ENCODE results near the gene SCN11A. TPM values are rescaled to one million over a fixed set of nuclear protein-coding genes. Genes with fewer than 3 reads are reported as not detected.
A peak's percentile ranks its signal among the peaks of the same experiment; 100 is the strongest.

The SCN11A gene
- total RNA-seq, 1 donor from 2014 or later: 0.04 TPM

DNA sequence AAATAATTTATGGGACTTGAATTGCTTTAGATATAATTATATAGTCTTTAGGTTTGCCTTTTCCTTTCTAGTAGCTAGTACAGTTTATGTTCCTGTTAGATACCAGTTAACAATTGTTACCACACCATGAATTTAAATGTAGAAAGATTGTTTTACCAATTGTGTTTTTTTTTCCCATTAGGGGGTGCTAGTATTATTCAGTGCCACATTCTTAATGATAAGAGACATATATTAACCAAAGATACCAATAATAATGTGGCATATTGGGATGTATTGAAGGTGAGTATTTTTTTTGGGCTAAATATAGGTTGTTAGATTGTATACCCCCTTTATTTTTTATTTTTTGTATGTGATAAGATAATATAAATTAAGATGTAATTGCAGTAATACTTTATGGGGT, 27.8 kb upstream of the SCN11A start:
- no peak for DNase-seq (ENCODE audit: low read depth)
- TF ChIP-seq, protein P1, sequence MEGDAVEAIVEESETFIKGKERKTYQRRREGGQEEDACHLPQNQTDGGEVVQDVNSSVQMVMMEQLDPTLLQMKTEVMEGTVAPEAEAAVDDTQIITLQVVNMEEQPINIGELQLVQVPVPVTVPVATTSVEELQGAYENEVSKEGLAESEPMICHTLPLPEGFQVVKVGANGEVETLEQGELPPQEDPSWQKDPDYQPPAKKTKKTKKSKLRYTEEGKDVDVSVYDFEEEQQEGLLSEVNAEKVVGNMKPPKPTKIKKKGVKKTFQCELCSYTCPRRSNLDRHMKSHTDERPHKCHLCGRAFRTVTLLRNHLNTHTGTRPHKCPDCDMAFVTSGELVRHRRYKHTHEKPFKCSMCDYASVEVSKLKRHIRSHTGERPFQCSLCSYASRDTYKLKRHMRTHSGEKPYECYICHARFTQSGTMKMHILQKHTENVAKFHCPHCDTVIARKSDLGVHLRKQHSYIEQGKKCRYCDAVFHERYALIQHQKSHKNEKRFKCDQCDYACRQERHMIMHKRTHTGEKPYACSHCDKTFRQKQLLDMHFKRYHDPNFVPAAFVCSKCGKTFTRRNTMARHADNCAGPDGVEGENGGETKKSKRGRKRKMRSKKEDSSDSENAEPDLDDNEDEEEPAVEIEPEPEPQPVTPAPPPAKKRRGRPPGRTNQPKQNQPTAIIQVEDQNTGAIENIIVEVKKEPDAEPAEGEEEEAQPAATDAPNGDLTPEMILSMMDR (IDR thresholded peaks at IDR 0.05; ENCODE audit: insufficient read depth, low read length, poor library complexity, severe bottlenecking): no peak
- Histone ChIP-seq H3K4me3 (ENCODE audit: low read depth, low read length) (no peak overlapping the region), H3K36me3 (ENCODE audit: control insufficient read depth, insufficient read depth, low read length) (peaks cover 1% of the 10 kb centered on the region), H3K27me3 (ENCODE audit: control insufficient read depth, insufficient read depth, low read length) (no peaks in the 10 kb centered on the region)

DNA sequence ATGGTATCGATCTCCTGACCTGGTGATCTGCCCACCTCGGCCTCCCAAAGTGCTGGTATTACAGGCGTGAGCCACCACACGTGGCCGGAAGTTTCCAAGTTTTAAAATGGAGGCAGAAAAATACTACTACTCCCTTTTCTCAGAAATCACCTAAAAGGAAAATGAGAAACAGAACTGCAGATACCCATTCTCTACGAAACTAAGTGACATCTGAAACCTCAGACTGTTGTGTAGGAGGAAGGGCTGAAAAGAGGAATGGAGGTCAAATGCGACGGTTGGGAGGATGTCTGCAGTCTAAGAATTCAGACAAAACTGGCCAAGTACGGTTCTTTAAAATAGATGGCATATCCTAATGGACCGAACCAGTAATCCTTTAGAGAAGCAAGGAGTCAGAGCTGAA, 24.2 kb upstream of the SCN11A start:
- TF ChIP-seq, protein P1 (IDR thresholded peaks at IDR 0.05; ENCODE audit: insufficient read depth, low read length, poor library complexity, severe bottlenecking): no peak
- DNase-seq (ENCODE audit: low read depth): no peak
- Histone ChIP-seq H3K27me3 (ENCODE audit: control insufficient read depth, insufficient read depth, low read length) (no peaks in the 10 kb centered on the region), H3K36me3 (ENCODE audit: control insufficient read depth, insufficient read depth, low read length) (peaks cover 1% of the 10 kb centered on the region), H3K4me3 (ENCODE audit: low read depth, low read length) (no peak overlapping the region)

DNA sequence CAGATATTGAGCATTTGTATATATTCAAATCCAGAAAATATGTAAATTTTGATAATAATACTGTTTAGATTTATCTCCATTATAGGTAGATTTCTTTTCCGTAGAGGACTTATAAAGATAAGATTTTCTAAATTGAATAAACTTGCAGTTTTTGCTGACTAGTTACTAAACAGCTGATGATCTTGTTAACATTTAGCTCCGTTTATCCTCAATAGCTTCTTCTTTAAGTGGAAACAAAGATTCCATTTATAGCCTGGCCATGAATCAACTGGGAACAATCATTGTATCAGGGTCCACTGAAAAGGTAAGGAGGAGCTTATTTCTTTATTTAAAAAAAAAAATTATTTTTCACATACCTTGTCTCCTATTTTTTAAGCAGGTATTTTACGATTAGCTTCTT, 16.8 kb upstream of the SCN11A start:
- Histone ChIP-seq H3K27me3 (ENCODE audit: control insufficient read depth, insufficient read depth, low read length) (no peaks in the 10 kb centered on the region), H3K4me3 (ENCODE audit: low read depth, low read length) (no peak overlapping the region), H3K36me3 (ENCODE audit: control insufficient read depth, insufficient read depth, low read length) (no peaks in the 10 kb centered on the region)
- no peak for DNase-seq (ENCODE audit: low read depth)
- TF ChIP-seq, protein P1 (IDR thresholded peaks at IDR 0.05; ENCODE audit: insufficient read depth, low read length, poor library complexity, severe bottlenecking): no peak

DNA sequence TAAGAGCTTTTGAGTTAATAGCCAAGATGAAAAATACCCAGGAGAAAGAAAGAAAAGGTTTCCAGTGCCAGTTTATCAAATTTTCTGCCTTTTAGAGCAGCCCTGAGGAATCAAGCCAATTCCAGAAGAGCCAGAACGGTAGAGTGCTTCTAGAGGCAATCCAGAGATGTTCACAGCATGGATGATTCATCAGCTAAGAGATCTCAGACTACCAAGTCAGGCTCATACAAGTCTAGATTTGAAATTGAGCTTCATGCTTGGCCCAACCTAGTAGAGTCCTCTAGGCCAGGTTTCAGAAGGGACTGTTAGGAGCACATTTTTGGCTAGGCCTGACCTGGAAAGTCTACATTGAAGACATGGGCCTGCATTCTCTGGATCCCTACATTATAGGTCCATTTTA, 15.5 kb upstream of the SCN11A start:
- H3K27me3 ChIP-seq (ENCODE audit: control insufficient read depth, insufficient read depth, low read length): no peaks in the 10 kb centered on the region
- DNase-seq (ENCODE audit: low read depth): no peak
- H3K4me3 ChIP-seq (ENCODE audit: low read depth, low read length): no peak overlapping the region
- TF ChIP-seq, protein P1 (IDR thresholded peaks at IDR 0.05; ENCODE audit: insufficient read depth, low read length, poor library complexity, severe bottlenecking): no peak
- no peaks in the 10 kb centered on the region for H3K36me3 ChIP-seq (ENCODE audit: control insufficient read depth, insufficient read depth, low read length)

DNA sequence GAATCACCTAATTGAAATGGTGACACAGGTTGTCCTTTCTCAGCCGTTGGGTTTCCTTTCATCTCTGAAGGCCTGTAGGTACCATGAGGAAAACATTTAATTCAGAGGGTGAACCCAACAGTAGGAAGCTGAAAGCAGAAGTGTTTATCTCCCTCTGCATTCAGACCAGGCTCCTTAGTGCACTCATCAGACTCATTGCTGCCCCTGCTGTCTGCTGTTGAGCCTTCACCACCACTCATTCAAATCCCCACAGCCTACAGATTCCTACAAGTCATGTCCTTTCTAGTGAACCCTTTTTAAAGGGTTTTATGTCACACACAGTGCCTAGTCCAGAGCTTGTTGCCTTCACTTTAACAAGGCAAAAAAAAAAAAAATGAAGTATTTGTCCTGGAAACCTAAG, 13.5 kb upstream of the SCN11A start:
- no peaks in the 10 kb centered on the region for H3K36me3 ChIP-seq (ENCODE audit: control insufficient read depth, insufficient read depth, low read length)
- TF ChIP-seq, protein P1 (IDR thresholded peaks at IDR 0.05; ENCODE audit: insufficient read depth, low read length, poor library complexity, severe bottlenecking): peak; percentile 65
- H3K4me3 ChIP-seq (ENCODE audit: low read depth, low read length): no peak overlapping the region
- peak; percentile 32 for DNase-seq (ENCODE audit: low read depth)
- no peaks in the 10 kb centered on the region for H3K27me3 ChIP-seq (ENCODE audit: control insufficient read depth, insufficient read depth, low read length)

DNA sequence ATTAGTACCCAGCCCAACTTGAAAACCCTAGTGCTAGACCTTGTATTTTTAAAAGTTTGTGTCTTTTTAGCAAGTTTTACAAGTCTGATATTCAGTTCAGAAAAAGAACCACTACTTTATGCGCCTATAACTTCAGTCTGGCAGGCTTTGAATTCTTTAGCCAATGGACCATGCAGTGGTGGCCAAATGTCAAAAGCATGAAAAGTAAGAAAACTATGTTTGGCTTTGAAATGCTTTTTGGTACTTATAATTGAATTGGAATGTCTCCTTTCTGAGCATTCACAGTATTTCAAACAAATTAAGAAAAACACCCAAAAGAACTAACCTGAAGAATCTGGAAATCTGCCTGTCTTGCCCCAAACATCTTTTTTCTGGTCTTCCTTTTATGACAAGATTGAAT, 12.9 kb upstream of the SCN11A start:
- peak; percentile 45 for DNase-seq (ENCODE audit: low read depth)
- no peaks in the 10 kb centered on the region for H3K36me3 ChIP-seq (ENCODE audit: control insufficient read depth, insufficient read depth, low read length)
- TF ChIP-seq, protein P1 (IDR thresholded peaks at IDR 0.05; ENCODE audit: insufficient read depth, low read length, poor library complexity, severe bottlenecking): no peak
- no peak overlapping the region for H3K4me3 ChIP-seq (ENCODE audit: low read depth, low read length)
- no peaks in the 10 kb centered on the region for H3K27me3 ChIP-seq (ENCODE audit: control insufficient read depth, insufficient read depth, low read length)

Measured in kidney epithelial cell (primary cell).